Endodermal cell (in vitro differentiated cells): ENCODE measurements around the gene CCL11. TPM values are rescaled to one million over a fixed set of nuclear protein-coding genes. Genes with fewer than 3 reads are reported as not detected.

Experiments used
- DNase-seq: peaks from one replicate; pipeline ENCODE4 v3.0.0-alpha.2; 2017
- H3K27ac ChIP-seq: 2 replicates; pipeline ENCODE4 v1.5.1; 2013; ENCODE audit warnings: mild to moderate bottlenecking, low read depth, low read length, moderate library complexity
- H3K27me3 ChIP-seq: 2 replicates; pipeline ENCODE4 v1.6.1; 2013; ENCODE audit warnings: mild to moderate bottlenecking, low read length, moderate library complexity; ENCODE audit not compliant: insufficient read depth, control insufficient read depth, poor library complexity, severe bottlenecking
- H3K36me3 ChIP-seq: 2 replicates; pipeline ENCODE4 v1.7.0; 2013; ENCODE audit warnings: mild to moderate bottlenecking, low read length, moderate library complexity; ENCODE audit not compliant: control insufficient read depth, insufficient read depth
- H3K4me1 ChIP-seq: one replicate; pipeline ENCODE4 v1.7.0; 2013; ENCODE audit warnings: low read length; ENCODE audit not compliant: control insufficient read depth, insufficient read depth
- H3K4me3 ChIP-seq: 2 replicates; pipeline ENCODE4 v1.5.1; 2013; ENCODE audit warnings: mild to moderate bottlenecking, low read length, moderate library complexity
- H3K9ac ChIP-seq: 2 replicates; pipeline ENCODE4 v1.6.1; 2013; ENCODE audit warnings: mild to moderate bottlenecking, low read length, moderate library complexity; ENCODE audit not compliant: poor library complexity, severe bottlenecking; ENCODE audit errors: extremely low read depth
- H3K9me3 ChIP-seq: 2 replicates; pipeline ENCODE4 v1.6.1; 2013; ENCODE audit warnings: mild to moderate bottlenecking, low read length, moderate library complexity; ENCODE audit not compliant: control insufficient read depth
- H3K27ac Mint-ChIP-seq: 2 replicates; pipeline ENCODE4 v1.8.0; 2020; ENCODE audit warnings: mixed read lengths
- H3K27me3 Mint-ChIP-seq: 2 replicates; pipeline ENCODE4 v1.8.0; 2021; ENCODE audit warnings: mild to moderate bottlenecking, mixed read lengths; ENCODE audit not compliant: insufficient read depth
- H3K36me3 Mint-ChIP-seq: 2 replicates; pipeline ENCODE4 v1.8.0; 2020; ENCODE audit warnings: low read depth, mixed read lengths
- H3K4me1 Mint-ChIP-seq: 2 replicates; pipeline ENCODE4 v1.8.0; 2020; ENCODE audit warnings: mixed read lengths
- H3K4me3 Mint-ChIP-seq: 2 replicates; pipeline ENCODE4 v1.8.0; 2020; ENCODE audit warnings: mild to moderate bottlenecking, moderate library complexity, mixed read lengths
- H3K9me3 Mint-ChIP-seq: 2 replicates; pipeline ENCODE4 v1.8.0; 2020; ENCODE audit warnings: mild to moderate bottlenecking, mixed read lengths
- WGBS, 2 experiments: methylation state at CpG; one replicate each; pipeline versions ENCODE4 v1.1.5 to v1.1.7; 2013; ENCODE audit warnings: missing lambda C conversion rate in 2 of 2, mixed read lengths in 1 of 2; ENCODE audit not compliant: insufficient coverage in 1 of 2, insufficient read length in 1 of 2; 5-methylcytosine and 5-hydroxymethylcytosine counted together
- total RNA-seq, 2 donors: library from RNA; stranded (reverse); fragmentation: NEBNext Ultra II Directional in 1 of 2; extraction: Animal tissue kit (Norgen Biotek cat#: 25700) in 1 of 2; gene quantifications; 2 replicates in 1 of 2; 3 replicates in 1 of 2; pipeline ENCODE4 v1.2.1, GENCODE V29; 2021
- TF ChIP-seq, protein P1 (sequence below): fragments of 200-600 bp; sonication (generic); conservative IDR thresholded peaks from 2 replicates; pipeline ENCODE4 v1.5.0; 2021; ENCODE audit warnings: antibody characterized with exemption, mild to moderate bottlenecking

CCL11 gene
- total RNA-seq, 2 donors from 2014 or later, result not detected

DNA sequence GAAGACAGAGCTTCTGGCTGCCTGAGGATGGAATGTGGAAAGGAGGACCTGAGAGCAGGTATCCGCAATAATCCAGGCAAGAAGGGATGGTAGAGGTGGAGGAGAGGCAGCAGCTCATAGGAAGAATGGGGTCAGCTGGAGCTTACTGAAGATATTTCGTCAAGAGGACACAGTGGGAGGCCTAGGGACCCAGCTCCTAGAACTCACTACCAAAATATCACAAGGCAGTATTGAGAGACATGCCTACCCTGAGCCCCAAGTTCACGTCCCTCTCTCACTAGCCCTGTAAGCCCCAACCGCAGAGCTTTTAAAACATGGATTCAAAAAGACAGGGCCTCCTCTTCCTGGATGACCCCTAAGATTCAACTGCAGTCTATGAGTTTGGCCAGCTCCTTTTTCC lies 19.5 kb downstream of the CCL11 start:
- Histone ChIP-seq H3K36me3 (no peaks in the 10 kb centered on the region), H3K4me3 (no peak overlapping the region), H3K9ac (no peak overlapping the region), H3K9me3 (peaks cover 21% of the 10 kb centered on the region), H3K4me1 (no peaks in the 10 kb centered on the region), H3K27ac (no peak overlapping the region), H3K27me3 (no peaks in the 10 kb centered on the region)
- H3K27ac Mint-ChIP-seq, result no peak overlapping the region
- peaks cover 3% of the 10 kb centered on the region for H3K36me3 Mint-ChIP-seq
- no peak for DNase-seq
- peaks cover 12% of the 10 kb centered on the region for H3K4me1 Mint-ChIP-seq
- TF ChIP-seq, protein P1, sequence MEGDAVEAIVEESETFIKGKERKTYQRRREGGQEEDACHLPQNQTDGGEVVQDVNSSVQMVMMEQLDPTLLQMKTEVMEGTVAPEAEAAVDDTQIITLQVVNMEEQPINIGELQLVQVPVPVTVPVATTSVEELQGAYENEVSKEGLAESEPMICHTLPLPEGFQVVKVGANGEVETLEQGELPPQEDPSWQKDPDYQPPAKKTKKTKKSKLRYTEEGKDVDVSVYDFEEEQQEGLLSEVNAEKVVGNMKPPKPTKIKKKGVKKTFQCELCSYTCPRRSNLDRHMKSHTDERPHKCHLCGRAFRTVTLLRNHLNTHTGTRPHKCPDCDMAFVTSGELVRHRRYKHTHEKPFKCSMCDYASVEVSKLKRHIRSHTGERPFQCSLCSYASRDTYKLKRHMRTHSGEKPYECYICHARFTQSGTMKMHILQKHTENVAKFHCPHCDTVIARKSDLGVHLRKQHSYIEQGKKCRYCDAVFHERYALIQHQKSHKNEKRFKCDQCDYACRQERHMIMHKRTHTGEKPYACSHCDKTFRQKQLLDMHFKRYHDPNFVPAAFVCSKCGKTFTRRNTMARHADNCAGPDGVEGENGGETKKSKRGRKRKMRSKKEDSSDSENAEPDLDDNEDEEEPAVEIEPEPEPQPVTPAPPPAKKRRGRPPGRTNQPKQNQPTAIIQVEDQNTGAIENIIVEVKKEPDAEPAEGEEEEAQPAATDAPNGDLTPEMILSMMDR, result no peak
- H3K9me3 Mint-ChIP-seq, result peaks cover 9% of the 10 kb centered on the region
- WGBS, 2 experiments, result 97 to 100% methylated on average over 2 to 4 of the region's 4 CpGs
- H3K4me3 Mint-ChIP-seq, result no peak overlapping the region
- H3K27me3 Mint-ChIP-seq, result no peaks in the 10 kb centered on the region

DNA sequence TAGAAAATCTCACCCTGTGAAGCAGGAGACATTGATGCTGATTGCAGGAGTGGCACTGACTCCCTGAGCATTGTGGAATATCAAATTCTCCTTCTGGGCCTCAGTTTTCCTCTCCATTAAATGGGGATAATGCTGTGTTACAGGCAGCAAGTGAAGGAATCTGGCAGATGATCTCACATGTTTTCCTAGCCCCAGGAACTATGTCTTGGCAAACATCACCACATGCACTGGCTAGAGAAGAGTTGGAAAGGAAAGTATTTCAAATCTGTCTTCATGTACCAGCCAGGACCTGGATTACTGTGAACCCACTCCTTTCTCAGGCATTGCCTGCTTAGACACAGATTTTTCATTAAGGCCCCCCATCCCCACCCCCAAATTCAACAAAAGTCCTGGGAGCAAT lies 20.1 kb downstream of the CCL11 start:
- no peak overlapping the region for H3K27ac Mint-ChIP-seq
- TF ChIP-seq, protein P1, result no peak
- Histone ChIP-seq H3K4me3 (no peak overlapping the region), H3K4me1 (no peaks in the 10 kb centered on the region), H3K27ac (no peak overlapping the region), H3K27me3 (no peaks in the 10 kb centered on the region), H3K36me3 (no peaks in the 10 kb centered on the region), H3K9ac (no peak overlapping the region), H3K9me3 (peaks cover 19% of the 10 kb centered on the region)
- peaks cover 12% of the 10 kb centered on the region for H3K4me1 Mint-ChIP-seq
- peaks cover 9% of the 10 kb centered on the region for H3K9me3 Mint-ChIP-seq
- H3K27me3 Mint-ChIP-seq, result no peaks in the 10 kb centered on the region
- H3K4me3 Mint-ChIP-seq, result no peak overlapping the region
- no peak for DNase-seq
- H3K36me3 Mint-ChIP-seq, result peaks cover 3% of the 10 kb centered on the region

- Histone ChIP-seq H3K27ac (no peak overlapping the region), H3K36me3 (no peaks in the 10 kb centered on the region), H3K9me3 (peaks cover 13% of the 10 kb centered on the region), H3K4me1 (no peaks in the 10 kb centered on the region), H3K9ac (no peak overlapping the region), H3K4me3 (no peak overlapping the region), H3K27me3 (no peaks in the 10 kb centered on the region)
- WGBS, 2 experiments, result 49 to 76% methylated on average over 2 to 3 of the region's 3 CpGs
- H3K27ac Mint-ChIP-seq, result no peak overlapping the region
- H3K4me3 Mint-ChIP-seq, result no peak overlapping the region
- DNase-seq, result peak; percentile 86
- H3K36me3 Mint-ChIP-seq, result peaks cover 3% of the 10 kb centered on the region
- peaks cover 2% of the 10 kb centered on the region for H3K27me3 Mint-ChIP-seq
- H3K9me3 Mint-ChIP-seq, result peaks cover 9% of the 10 kb centered on the region
- peaks cover 12% of the 10 kb centered on the region for H3K4me1 Mint-ChIP-seq
- TF ChIP-seq, protein P1, result peak; percentile 80
These were observed 20.9 kb downstream of the CCL11 start for GRCh38 chr17:34306466-34306865.
